GM18873 (cell line): ENCODE data around the gene PCCB.
"Not testable (repeated sequence)": the region's sequence is repeated elsewhere in the genome, so short reads cannot be mapped to it uniquely, and the experiment has no call there.

Experiments
- ATAC-seq: cut with Tn5 transposase; IDR thresholded peaks from one replicate; pipeline ENCODE4 v1.9.1; 2021; ENCODE audit warnings: mild to moderate bottlenecking, moderate library complexity, moderate number of reproducible peaks; ENCODE audit not compliant: unreplicated experiment, low FRiP score

Gene PCCB

DNA sequence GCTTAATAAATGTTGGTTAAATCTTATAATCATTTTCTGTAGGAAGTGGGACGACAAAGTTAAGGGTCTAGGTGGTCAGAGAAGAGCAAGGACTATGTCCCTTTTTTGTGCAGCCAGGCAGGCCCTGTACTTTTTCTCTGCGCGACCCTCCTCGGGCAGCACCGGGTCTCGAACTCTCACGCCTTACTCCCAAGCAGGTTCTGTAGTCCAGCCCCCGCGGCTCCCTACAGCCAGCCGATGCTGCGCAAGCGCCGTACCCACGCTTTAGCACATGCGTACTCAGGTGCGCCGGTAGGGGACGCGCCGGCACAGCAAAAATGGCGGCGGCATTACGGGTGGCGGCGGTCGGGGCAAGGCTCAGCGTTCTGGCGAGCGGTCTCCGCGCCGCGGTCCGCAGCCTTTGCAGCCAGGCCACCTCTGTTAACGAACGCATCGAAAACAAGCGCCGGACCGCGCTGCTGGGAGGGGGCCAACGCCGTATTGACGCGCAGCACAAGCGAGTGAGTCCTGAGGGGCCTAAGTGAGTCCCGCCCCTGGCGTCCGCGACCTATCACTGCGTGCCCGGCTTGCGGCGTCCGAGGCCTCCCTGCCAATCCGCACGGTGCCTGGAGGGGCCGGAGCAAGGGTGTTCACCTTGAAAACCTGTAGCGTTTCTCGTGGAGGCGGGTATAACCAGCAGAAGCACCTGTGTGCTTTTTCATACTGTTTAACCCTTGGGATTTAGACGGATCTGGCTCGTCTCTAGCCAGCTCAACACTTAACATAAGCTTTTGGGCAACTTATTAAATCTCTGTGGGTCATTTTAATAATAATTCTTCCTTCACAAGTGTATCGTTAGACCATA lies at the start of gene PCCB:
TSS of gene PCCB (plus strand) at position 282 of the 844 bp plus-strand sequence. CDS start at position 318, 36 bp downstream.
- ATAC-seq, result peak; percentile 95

DNA sequence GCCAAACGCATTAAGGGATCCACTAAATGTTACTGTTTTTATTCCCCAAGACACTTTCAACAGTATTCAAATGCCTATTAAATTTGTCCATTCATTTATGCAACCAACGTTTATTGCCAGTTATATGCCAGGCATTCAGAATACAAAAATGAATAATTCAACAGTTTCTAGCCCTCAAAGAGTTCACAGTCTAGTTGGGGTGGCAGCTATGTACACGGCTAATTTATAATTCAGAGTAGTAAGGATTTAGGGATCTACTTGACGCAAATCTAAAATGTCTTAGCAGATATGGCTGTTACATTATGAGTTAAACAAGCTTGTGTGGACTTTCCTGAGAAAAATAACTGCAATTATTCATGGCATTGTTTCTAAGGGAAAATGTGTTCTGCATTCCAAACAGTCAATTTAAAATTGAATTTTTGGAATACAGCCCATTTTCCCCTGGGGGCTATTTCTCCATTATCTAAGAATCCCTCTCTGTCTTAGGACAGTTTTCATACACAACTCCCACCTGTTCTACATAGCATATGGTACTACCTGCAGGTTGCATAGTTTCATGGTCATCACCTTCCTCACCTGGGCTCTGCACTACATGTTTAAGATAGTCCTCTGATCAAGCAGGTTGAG lies 42.5 kb upstream of the PCCB start:
- no peak for ATAC-seq

DNA sequence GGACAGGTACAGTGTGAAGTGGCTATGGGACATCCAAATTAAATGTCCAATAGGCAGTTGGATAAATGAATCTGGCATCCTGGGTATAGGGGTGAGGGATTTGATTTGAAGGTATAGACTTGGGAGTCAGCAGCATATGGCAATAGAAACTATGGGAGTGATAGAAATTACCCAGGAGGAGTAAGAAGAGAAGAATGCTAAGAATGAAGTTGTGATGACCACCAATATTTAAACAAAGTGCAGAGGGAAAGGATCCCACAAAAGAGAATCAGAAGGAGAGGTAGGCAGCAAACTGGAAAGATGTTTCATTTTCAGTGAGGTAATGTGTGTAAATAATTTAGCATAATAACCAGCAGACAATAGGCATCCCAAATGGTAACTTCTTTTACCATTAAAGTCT lies 40.2 kb upstream of the PCCB start:
- no peak for ATAC-seq

DNA sequence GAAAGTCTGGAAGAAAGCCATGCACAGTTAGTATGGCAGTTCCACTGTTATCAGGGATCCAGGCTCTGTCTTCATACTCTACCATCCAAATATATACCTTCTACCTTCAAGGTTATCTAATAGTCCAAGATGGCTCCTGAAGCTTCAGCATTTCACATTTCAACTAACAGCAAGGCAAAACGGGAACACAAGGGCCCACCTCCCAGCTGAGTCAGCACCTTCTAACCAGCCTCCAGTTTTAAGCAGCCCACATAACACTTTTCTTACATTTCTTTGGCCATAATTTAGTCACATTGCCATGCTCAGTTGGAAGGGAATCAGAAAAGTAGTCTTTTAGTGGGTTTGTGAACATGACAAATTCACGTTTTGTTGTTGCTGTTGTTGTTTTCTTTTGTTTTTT lies 38.6 kb upstream of the PCCB start:
- ATAC-seq, result no peak

DNA sequence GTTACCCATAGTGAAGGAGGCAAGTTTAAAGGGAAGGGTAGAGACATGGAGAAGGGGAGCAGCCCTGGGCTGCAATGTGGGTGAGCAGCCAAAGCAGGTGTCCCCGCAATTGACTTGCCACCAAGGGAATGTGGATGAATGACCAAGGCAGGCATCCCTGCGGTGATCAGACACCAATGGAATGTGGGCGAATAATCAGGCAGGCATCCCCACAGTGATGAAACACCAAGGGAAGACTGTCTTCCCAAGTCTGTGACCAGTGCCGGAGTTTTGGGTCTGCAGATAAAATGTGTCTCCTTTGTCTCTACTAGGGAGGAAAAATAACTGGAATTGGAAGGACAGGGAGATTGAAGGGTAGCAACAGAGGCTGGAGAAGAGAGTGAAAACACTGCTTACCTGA lies 27.4 kb upstream of the PCCB start:
- not testable (repeated sequence) for ATAC-seq

DNA sequence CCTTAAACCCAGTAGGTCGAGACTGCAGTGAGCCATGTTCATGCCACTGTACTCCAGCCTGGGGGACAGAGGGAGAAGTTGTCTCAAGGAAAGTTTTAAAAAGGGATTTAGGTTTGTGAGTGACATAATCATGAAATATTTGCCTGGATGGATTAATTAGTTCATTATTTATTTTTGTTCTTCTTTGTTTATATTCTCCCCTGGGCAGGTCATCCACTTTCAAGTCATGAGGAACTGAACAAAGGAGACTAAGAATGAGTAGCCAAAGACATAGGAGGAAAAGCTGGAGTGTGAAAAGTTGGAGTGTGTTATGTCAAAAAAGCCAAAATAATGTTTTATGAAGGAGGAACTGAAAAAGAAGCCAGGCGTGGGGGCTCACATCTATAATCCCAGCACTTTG lies 17.7 kb upstream of the PCCB start:
- ATAC-seq, result no peak

DNA sequence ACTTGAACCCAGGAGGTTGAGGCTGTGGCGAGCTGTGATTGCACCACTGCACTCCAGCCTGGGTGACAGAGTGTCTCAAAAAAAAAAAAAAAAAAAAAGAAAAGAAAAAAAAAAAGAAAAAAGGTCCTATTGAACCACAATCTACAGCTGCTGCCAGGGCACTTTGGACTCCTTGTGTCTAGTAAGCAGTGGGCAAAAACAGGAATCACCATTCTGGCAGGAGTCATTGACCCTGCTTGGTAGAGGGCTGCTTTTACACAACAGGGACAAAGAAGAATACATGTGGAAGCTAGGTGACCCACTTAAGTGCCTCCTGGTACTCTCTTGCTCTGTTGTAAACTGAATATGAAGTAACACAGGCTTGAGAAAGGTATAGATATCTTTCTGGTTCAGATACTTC lies 14.6 kb upstream of the PCCB start:
- no peak for ATAC-seq

DNA sequence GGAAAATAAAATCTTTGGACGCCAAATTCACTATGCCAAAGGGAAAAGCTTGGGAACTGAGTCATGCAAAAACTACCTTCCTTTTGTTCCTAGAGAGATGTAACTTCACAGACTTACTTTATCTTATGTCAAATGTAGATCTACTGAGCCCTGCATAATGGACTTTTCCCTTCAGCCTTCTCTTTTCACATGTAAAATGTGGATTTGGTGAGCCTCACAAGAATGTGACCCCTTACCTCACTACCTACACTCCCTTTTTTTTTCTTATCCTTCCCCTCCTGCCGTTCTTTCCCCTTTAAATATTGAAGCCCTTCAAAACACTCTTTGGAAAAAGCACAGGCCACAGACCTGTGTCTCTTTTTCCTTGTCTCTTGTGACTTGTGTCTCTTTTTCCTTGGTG lies 14.0 kb upstream of the PCCB start:
- ATAC-seq, result no peak

DNA sequence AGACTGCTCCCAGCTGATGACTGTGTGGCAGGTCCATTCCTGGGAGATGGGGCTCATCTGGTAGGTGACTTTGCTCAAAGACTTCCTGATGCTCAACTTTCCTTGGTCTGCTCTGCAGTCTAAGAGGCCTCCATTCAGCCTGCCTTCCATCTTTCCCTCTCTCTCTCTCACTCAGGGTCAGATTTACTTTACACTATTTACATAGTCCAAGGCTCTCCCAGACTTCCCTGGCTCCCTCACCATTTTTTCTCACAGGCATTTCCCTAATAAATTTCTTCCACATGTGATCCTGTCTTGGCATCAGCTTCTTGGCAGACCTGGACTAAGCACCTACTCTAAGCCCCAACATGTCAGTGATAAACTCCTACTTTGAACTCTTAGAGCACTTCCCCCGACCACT lies 13.0 kb upstream of the PCCB start:
- ATAC-seq, result no peak

DNA sequence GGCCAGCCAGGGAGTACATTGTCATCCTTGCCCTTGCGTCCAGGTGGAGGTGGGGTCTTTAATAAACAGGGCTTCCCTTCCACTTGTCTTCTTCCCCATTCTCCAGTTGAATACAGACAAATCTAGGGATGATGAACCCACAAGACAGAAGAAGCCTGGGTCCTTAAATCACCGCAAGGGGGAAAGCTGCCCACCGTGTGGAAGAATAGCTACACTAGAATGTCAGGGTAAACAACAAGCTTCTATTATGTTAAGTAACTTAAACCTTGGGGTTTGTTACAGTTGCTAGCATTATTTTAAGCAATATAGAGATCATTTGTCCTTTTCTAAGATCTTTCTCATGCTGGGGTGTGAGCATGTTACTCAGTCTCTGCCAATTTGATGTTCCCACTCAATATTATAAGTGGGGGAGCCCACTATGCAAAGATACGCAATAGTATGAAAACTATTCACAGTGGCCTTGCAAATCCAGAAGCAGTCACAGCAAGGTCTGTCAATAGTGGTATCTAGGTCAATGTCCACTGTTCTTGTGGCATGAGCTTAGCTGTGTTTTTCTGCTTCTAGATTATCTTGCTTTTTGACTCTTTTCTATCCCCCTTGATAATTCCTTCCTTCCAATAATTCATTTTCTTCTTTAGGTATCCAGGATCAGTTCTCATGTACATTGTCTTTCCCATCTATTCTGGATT lies 12.0 kb upstream of the PCCB start:
- no peak for ATAC-seq

DNA sequence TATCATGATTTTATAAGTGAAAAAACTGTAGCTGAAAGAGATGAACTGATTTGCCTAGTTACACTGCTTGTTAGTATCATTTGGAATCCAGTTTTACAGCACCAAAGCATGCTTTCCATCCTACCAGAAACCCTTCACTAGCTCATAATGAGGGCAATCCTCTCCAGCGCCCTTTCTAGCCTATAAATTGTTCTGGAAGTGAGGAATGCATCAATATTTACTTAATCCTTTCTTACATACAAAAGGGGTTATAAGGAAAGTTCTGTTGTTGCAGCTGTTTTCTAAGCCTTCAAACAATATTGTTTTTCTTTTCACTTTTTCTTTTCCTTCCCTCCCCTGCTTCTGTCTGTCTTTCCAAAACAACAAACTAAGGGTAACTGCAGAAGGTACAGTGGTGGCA lies 11.0 kb upstream of the PCCB start:
- no peak for ATAC-seq

DNA sequence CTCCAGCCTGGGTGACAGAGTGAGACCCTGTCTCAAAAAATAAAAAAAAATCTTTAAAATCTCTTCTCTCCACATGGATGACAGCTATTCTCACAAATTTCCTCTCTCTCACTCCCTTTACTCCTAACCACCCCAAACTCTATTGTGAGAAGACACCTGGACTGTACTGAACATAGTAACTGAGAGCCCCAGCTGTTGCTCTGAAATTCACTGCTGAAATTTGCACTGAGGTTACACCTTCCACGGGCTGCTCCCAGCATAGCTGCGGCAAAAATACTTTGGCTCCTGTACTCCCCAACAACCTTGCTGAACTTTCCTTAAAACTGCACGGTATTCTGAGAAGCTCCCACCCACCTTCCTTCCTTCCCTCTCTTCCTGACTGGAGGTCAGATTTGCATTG lies 4.4 kb upstream of the PCCB start:
- ATAC-seq, result no peak

DNA sequence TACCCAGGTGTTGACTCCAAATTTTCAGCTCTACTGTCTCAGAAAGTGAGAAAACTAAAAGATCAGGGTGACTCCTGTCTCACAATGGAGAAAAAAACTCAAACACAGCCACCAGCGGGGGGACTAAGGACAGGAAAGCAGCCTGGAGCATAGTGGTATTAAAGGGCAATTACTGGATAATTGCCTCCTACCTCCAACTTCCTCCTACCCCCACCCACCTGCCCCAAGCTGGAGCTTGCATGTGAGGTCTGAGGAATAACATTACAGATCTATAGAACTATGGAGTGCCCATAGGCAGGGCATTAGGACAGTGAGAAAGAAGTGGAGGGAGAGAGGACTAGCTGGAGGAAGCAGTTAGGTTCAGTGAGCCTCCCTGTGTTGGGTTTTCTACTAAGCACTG lies 2.7 kb upstream of the PCCB start:
- ATAC-seq, result no peak

DNA sequence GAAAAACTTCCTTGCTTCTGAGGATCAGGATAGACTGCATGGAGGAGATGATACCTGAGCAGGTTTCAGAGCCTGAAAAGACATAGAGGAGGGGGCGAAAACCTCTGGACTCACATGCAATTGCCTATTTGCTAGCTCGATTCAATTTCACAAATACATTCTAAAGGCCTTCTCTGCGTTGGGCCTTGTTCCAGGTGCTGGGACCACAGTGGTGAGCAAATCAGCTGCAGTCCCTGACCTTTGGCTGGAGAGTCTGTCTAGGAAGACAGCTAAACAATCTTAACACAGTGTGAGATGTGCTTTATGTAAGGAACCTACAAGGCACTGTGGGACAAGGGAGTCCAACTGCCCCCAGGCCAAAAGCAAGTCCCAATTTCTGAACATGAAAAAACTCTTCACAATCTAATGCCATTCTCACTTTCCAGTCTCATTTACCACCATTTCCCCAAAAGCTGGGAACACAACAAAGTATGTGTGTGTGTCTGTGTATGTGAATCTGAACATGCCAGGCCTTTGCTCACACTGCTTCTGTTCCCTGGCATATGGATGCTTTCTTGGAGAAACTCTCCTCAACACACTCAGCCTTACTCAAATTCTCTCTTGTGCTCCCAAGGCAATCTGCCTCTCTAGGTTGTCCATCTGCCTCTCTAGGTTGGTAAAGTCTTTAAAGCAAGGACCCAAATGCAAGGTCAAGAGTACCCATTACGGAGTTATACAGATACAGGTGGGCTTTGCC lies 2.1 kb upstream of the PCCB start:
- no peak for ATAC-seq

DNA sequence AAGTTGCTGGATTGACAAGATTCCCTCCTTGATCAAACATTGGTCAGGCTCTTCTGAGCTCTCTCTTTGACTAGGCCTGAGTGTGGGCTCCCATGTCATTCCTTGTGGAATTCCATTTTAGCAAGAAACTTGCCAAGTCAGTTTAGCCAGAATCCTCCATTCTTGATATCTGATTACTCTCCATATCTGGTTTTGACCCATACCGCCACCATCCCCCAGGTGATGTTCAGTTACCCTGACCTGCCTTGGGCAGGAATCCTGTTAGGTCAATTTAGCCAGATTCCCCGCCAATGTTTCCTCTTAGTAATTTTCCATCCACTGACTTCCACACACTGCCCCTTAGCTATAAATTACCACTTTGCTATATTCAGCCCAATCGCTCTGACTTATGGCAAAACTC lies 1.0 kb upstream of the PCCB start:
- ATAC-seq, result no peak

DNA sequence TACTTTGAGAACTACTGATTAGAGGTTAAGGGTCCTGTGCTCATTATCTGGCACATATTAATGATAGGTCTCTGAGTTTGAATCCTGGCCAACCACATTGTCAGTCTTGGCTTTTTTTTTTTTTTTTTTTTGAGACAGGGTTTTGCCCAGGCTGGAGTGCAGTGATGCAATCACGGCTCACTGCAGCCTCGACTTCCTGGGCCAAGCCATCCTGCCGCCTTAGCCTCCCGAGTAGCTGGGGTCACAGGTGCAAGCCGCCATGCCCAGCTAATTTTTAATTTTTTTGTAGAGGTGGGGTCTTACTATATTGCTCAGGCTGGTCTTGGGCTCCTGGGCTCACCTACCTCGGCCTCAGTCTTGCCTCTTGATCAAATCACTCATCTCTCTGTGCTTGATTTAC lies 547 bp upstream of the PCCB start:
- ATAC-seq, result no peak

DNA sequence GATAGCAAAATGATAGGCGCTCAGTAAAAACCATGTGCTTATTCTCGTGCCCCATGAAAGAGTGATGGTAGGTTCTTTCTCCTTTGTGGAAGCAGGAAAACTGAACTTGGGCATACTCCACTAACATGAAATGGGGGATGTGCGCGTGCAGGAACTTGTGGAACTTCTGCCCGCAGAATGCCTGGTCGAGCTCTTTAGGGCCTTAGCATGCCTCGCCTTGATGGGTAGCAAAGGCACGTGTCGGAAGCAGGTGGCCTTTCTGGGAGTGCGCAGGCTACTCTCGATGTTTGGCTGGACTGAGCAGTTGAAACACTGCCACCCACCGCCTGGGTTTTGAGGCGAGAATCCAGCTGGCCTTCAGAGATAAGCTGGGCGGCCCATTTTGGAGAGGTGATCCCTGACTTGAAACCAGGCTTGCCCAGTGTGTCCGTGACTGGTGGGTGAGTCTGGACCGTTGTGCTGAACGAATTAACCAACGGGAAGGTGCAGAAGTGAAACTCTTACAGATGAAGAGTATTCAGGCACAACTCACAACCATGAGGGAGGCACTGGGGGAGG lies 842 bp downstream of the PCCB start:
- no peak for ATAC-seq

DNA sequence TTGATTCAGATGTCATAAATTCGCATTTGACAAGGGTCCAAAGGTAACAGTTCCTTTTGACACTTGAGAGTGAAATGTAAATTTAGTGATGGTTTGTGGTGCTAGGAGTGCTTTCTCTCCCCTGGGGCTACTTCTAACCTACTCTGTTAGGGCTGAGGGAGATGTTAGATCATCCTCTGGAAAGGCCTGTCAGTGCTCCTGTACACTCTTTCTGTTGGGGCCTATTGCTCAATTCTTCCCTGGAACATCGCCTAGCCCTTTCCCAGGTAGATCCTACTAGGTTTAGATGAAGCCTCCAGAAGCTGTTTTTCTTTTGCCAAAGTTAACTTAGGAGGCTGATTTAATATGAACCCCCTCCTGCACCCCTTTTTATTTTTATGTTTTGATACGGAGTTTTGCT lies 1.4 kb downstream of the PCCB start:
- no peak for ATAC-seq

DNA sequence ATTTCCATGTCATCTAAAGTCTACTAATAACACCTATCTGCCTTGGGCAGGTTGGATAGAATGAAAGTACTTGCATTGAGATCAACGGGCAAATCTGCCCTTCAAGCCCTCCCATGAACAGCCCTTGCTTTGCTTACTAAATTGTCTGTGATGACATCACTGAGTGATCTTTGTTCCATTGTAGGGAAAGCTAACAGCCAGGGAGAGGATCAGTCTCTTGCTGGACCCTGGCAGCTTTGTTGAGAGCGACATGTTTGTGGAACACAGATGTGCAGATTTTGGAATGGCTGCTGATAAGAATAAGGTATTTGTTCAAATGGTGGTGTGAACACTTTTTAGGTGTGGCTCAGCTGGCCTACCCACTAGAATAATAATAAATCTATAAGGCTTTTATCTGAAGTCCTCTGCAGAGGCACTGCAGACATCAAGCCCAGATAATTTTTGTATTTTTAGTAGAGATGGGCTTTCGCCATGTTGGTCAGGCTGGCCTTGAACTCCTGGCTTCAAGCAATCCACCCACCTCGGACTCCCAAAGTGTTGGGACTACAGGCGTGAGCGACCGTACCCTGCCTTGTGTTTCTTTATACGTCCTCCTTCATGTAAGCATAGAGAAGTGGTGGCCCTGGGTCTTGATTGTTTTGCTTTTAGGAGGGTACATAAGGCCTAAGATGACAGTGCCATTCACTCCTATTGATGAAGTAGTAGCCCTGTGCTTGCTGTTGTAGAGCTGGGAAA lies 5.7 kb downstream of the PCCB start:
- no peak for ATAC-seq

DNA sequence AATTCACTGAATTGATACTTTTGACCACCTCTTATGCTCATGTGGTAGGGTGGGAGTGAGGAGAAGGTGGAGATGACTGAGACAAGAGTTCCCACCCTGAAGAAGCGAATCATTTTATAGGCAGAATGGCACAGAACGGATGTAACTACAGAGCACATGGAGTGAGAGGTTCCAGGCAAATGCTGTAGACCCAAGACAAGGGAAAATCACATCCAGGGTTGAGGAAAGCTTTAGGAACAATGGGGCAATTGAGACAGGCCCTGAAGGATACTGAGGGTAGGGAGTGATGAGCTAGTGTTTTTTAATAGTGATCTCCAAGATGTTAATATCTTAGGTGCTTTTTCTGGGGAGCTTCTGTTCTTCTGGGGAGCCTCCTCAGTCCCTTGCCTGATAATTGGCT lies 8.1 kb downstream of the PCCB start:
- ATAC-seq, result no peak
